IMR-90 (cell line): ENCODE measurements around the gene RSRC2.
"Not testable (repeated sequence)": the region's sequence is repeated elsewhere in the genome, so short reads cannot be mapped to it uniquely, and the experiment has no call there.

Source experiments
- CEBPB ChIP-seq: IDR thresholded peaks from 2 replicates; pipeline ENCODE4 v1.6.1; 2012; ENCODE audit warnings: low read depth, low read length, improper control_type of control experiment
- FOS ChIP-seq: fragments of 150-350 bp; IDR thresholded peaks from 2 replicates; pipeline ENCODE4 v1.6.1; 2016; ENCODE audit warnings: low read depth, low read length
- MXI1 ChIP-seq: IDR thresholded peaks from 2 replicates; pipeline ENCODE4 v1.6.1; 2012; ENCODE audit warnings: low read depth, mild to moderate bottlenecking, low read length, moderate library complexity, borderline replicate concordance
- NFE2L2 ChIP-seq: fragments of 150-350 bp; IDR thresholded peaks from 2 replicates; pipeline ENCODE4 v1.6.1; 2016; ENCODE audit warnings: low read depth, mild to moderate bottlenecking, low read length
- POLR2A ChIP-seq: IDR thresholded peaks from 2 replicates; pipeline ENCODE4 v1.6.1; 2012; ENCODE audit warnings: mild to moderate bottlenecking, low read depth, low read length
- RAD21 ChIP-seq: IDR thresholded peaks from 2 replicates; pipeline ENCODE4 v1.6.1; 2012; ENCODE audit warnings: low read length, improper control_type of control experiment
- RCOR1 ChIP-seq: IDR thresholded peaks from 2 replicates; pipeline ENCODE4 v1.6.1; 2012; ENCODE audit warnings: mild to moderate bottlenecking, low read length, improper control_type of control experiment; ENCODE audit not compliant: insufficient replicate concordance
- RFX5 ChIP-seq: IDR thresholded peaks from 2 replicates; pipeline ENCODE4 v1.8.0; 2012; ENCODE audit warnings: low read depth, mild to moderate bottlenecking, low read length, moderate library complexity
- SMC3 ChIP-seq: fragments of 150-350 bp; IDR thresholded peaks from 2 replicates; pipeline ENCODE4 v1.6.1; 2016; ENCODE audit warnings: low read depth, mild to moderate bottlenecking, antibody characterized with exemption, low read length, moderate library complexity
- TF ChIP-seq, protein P1 (sequence below): conservative IDR thresholded peaks from 2 replicates; pipeline ENCODE4 v1.5.1; 2012; ENCODE audit warnings: mild to moderate bottlenecking, low read depth, low read length, improper control_type of control experiment
- TF ChIP-seq, protein P2 (sequence below): fragments of 150-350 bp; IDR thresholded peaks from 2 replicates; pipeline ENCODE4 v1.6.1; 2017; ENCODE audit warnings: mild to moderate bottlenecking, antibody characterized with exemption, low read length, low read depth

DNA sequence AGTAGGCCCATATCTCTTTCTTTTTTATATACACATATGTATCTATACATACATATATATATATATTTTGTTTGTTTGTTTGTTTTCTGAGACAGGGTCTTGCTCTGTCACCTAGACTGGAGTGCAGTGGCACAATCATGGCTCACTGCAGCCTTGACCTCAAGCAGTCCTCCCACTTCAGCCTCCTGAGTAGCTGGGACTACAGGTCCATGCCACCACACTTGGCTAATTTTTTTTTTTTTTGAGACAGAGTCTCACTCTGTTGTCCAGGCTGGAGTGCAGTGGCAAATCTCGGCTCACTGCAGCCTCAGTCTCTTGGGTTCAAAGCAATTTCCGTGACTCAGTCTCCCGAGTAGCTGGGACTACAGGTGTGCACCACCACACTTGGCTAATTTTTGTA lies 38.9 kb downstream of the RSRC2 start:
- TF ChIP-seq, protein P1, sequence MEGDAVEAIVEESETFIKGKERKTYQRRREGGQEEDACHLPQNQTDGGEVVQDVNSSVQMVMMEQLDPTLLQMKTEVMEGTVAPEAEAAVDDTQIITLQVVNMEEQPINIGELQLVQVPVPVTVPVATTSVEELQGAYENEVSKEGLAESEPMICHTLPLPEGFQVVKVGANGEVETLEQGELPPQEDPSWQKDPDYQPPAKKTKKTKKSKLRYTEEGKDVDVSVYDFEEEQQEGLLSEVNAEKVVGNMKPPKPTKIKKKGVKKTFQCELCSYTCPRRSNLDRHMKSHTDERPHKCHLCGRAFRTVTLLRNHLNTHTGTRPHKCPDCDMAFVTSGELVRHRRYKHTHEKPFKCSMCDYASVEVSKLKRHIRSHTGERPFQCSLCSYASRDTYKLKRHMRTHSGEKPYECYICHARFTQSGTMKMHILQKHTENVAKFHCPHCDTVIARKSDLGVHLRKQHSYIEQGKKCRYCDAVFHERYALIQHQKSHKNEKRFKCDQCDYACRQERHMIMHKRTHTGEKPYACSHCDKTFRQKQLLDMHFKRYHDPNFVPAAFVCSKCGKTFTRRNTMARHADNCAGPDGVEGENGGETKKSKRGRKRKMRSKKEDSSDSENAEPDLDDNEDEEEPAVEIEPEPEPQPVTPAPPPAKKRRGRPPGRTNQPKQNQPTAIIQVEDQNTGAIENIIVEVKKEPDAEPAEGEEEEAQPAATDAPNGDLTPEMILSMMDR: not testable (repeated sequence)
- not testable (repeated sequence) for TF ChIP-seq CEBPB, RFX5, POLR2A, MXI1, RAD21, RCOR1, NFE2L2, SMC3, FOS
- TF ChIP-seq, protein P2, sequence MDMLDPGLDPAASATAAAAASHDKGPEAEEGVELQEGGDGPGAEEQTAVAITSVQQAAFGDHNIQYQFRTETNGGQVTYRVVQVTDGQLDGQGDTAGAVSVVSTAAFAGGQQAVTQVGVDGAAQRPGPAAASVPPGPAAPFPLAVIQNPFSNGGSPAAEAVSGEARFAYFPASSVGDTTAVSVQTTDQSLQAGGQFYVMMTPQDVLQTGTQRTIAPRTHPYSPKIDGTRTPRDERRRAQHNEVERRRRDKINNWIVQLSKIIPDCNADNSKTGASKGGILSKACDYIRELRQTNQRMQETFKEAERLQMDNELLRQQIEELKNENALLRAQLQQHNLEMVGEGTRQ: not testable (repeated sequence)
